WTC11 (cell line): ENCODE data around the gene YPEL4.

Source experiments
- CTCF ChIP-seq: fragments of 200-600 bp; IDR thresholded peaks from 2 replicates; pipeline ENCODE4 v1.8.0; 2022; ENCODE audit warnings: antibody characterized with exemption
- ETV6 ChIP-seq: sonication (generic); formaldehyde crosslinking; IDR thresholded peaks from 2 replicates; pipeline ENCODE4 v1.8.1; 2022; ENCODE audit warnings: mild to moderate bottlenecking, missing genetic modification reagents
- IRF1 ChIP-seq: sonication (generic); formaldehyde crosslinking; IDR thresholded peaks from 2 replicates; pipeline ENCODE4 v1.8.0; 2023; ENCODE audit warnings: missing genetic modification reagents
- NR2C2 ChIP-seq: sonication (generic); formaldehyde crosslinking; IDR thresholded peaks from 2 replicates; pipeline ENCODE4 v1.8.0; 2022; ENCODE audit warnings: mild to moderate bottlenecking, missing genetic modification reagents
- PREB ChIP-seq: sonication (generic); formaldehyde crosslinking; IDR thresholded peaks from 2 replicates; pipeline ENCODE4 v1.8.1; 2022; ENCODE audit warnings: mild to moderate bottlenecking, missing genetic modification reagents, moderate library complexity, borderline replicate concordance
- USF1 ChIP-seq: sonication (generic); formaldehyde crosslinking; IDR thresholded peaks from 2 replicates; pipeline ENCODE4 v1.8.0; 2022; ENCODE audit warnings: mild to moderate bottlenecking, missing genetic modification reagents

GRCh38 chr11:57640068-57640800 is 9.5 kb downstream of the YPEL4 start:
- TF ChIP-seq PREB (no peak), USF1 (CRISPR knock-in tag) (no peak), CTCF (no peak), IRF1 (CRISPR knock-in tag) (no peak), NR2C2 (CRISPR knock-in tag) (no peak), ETV6 (CRISPR knock-in tag) (no peak)
